ENCODE results near the gene LRRD1. TPM values are rescaled to one million over a fixed set of nuclear protein-coding genes. Genes with fewer than 3 reads are reported as not detected.
"Not testable (repeated sequence)": the region's sequence is repeated elsewhere in the genome, so short reads cannot be mapped to it uniquely, and the experiment has no call there.

Gene LRRD1
- total RNA-seq, 4 donors from 2014 or later, result 0.57 TPM; not detected in 3

DNA sequence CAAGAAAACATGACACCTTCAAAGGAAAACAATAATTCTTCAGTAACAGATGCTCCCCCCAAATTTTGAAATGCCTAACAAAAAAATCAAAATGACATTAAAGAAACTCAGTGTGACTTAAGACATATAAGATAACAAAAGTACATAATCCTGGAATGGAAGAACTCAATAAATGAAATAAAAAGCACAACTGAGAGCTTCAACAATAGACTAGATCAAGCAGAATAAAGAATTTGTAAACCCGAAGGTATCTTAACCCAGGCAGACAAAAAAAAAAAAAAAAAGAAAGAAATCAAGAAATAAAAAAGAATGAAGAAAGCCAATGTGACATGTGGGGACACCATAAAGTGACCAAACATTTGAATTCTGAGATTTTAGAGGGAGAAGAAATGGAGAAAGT is 27.7 kb upstream of the LRRD1 start:
- peaks cover 0 to 64% (median 0%) of the 10 kb centered on the region in 3 donors for H3K36me3 ChIP-seq
- no peak overlapping the region for H3K4me3 ChIP-seq
- no peak overlapping the region for H3K27ac ChIP-seq
- TF ChIP-seq, protein P1, sequence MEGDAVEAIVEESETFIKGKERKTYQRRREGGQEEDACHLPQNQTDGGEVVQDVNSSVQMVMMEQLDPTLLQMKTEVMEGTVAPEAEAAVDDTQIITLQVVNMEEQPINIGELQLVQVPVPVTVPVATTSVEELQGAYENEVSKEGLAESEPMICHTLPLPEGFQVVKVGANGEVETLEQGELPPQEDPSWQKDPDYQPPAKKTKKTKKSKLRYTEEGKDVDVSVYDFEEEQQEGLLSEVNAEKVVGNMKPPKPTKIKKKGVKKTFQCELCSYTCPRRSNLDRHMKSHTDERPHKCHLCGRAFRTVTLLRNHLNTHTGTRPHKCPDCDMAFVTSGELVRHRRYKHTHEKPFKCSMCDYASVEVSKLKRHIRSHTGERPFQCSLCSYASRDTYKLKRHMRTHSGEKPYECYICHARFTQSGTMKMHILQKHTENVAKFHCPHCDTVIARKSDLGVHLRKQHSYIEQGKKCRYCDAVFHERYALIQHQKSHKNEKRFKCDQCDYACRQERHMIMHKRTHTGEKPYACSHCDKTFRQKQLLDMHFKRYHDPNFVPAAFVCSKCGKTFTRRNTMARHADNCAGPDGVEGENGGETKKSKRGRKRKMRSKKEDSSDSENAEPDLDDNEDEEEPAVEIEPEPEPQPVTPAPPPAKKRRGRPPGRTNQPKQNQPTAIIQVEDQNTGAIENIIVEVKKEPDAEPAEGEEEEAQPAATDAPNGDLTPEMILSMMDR (IDR thresholded peaks at IDR 0.05), result no peak
- no peak for TF ChIP-seq POLR2A (IDR thresholded peaks at IDR 0.05)
- no peaks in the 10 kb centered on the region for H3K9me3 ChIP-seq
- H3K4me1 ChIP-seq, result no peaks in the 10 kb centered on the region
- H3K27me3 ChIP-seq, result no peaks in the 10 kb centered on the region
- DNase-seq, result no peak

DNA sequence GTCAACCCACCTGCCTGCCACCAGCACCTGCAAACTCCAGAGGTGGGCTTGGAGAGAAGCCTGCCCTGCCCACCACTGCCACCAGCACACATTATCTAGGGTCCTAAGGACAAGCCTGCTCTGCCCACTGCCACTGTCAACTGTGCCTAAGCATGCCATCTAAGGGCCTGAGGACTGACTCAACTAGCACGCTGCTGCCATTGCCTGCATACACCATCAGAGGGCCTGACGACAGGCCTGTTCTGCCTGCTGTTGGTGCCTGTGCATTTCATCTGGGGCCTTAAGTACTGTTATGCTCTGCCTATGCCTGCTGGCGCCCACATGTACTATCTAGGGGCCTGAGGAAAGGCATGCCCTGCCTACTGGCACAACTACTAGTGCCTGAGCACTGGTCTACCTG is 27.0 kb upstream of the LRRD1 start:
- Histone ChIP-seq H3K36me3 (peaks cover 0 to 62% (median 0%) of the 10 kb centered on the region in 3 donors), H3K27ac (no peak overlapping the region), H3K4me3 (no peak overlapping the region), H3K9me3 (no peaks in the 10 kb centered on the region), H3K4me1 (no peaks in the 10 kb centered on the region), H3K27me3 (no peaks in the 10 kb centered on the region)
- no peak for DNase-seq
- TF ChIP-seq, protein P1 (IDR thresholded peaks at IDR 0.05), result no peak
- TF ChIP-seq POLR2A (IDR thresholded peaks at IDR 0.05), result no peak

DNA sequence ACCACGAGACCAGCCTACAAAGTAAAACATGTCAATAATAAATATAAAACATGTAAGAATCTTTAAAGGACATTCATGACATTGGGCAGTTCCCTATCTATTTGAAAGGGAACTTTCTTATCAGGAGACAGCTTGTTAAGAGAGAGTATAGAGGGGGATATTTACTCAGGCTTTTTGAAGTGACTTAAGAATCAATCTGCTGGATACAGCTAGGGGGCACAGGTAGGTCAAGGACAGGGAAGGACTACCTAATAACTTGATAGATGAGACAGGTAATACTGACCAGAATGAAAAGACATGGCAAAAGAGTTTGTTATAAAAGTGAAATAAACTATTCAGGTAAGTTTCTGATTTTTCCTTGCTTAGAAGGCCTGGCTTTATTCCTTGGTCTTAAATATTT is 21.8 kb upstream of the LRRD1 start:
- no peaks in the 10 kb centered on the region for H3K4me1 ChIP-seq
- TF ChIP-seq, protein P1 (IDR thresholded peaks at IDR 0.05), result no peak
- TF ChIP-seq POLR2A (IDR thresholded peaks at IDR 0.05), result no peak
- H3K27ac ChIP-seq, result no peak overlapping the region
- H3K9me3 ChIP-seq, result no peaks in the 10 kb centered on the region
- no peak overlapping the region for H3K4me3 ChIP-seq
- no peaks in the 10 kb centered on the region for H3K27me3 ChIP-seq
- DNase-seq, result no peak
- peaks cover 0 to 57% (median 0%) of the 10 kb centered on the region in 3 donors for H3K36me3 ChIP-seq

DNA sequence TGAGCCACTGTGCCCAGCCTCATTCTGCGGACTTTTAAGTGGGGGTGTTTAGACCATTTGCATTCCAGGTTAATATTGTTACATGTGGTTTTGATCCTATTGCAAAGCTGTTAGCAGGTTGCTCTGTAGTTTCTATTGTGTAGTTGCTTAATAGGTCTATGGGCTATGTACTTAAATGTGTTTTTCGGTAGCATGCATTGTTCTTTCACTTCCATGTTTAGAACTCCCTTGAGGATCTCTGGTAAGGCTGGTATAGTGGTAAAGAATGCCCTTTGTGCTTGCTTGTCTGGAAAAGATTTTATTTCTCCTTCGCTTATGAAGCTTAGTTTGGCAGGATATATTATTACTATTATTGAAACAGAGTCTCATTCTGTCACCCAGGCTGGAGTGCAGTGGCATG is 13.4 kb upstream of the LRRD1 start:
- Histone ChIP-seq H3K36me3 (peaks cover 0 to 12% (median 0%) of the 10 kb centered on the region in 3 donors), H3K4me1 (no peaks in the 10 kb centered on the region), H3K4me3 (no peak overlapping the region), H3K27ac (no peak overlapping the region), H3K27me3 (no peaks in the 10 kb centered on the region), H3K9me3 (peaks cover 0 to 17% (median 0%) of the 10 kb centered on the region in 4 donors)
- no peak for TF ChIP-seq POLR2A (IDR thresholded peaks at IDR 0.05)
- TF ChIP-seq, protein P1 (IDR thresholded peaks at IDR 0.05), result no peak
- DNase-seq, result no peak

DNA sequence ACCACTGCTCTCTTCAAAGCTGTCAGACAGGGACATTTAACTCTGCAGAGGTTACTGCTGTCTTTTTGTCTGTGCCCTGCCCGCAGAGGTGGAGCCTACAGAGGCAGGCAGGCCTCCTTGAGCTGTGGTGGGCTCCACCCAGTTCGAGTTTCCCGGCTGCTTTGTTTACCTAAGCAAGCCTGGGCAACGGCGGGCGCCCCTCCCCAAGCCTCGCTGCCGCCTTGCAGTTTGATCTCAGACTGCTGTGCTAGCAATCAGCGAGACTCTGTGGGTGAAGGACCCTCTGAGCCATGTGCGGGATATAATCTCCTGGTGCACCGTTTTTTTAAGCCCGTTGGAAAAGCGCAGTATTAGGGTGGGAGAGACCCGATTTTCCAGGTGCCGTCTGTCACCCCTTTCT is 10.3 kb upstream of the LRRD1 start:
- H3K4me3 ChIP-seq, DNase-seq, H3K27me3 ChIP-seq, H3K36me3 ChIP-seq, H3K4me1 ChIP-seq, H3K27ac ChIP-seq: not testable (repeated sequence)
- H3K9me3 ChIP-seq, result peaks cover 0 to 18% (median 0%) of the 10 kb centered on the region in 4 donors

DNA sequence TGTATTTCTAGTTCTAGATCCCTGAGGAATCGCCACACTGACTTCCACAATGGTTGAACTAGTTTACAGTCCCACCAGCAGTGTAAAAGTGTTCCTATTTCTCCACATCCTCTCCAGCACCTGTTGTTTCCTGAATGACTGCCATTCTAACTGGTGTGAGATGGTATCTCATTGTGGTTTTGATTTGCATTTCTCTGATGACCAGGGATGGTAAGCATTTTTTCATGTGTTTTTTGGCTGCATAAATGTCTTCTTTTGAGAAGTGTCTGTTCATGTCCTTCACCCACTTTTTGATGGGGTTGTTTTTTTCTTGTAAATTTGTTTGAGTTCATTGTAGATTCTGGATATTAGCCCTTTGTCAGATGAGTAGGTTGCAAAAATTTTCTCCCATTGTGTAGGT is 5.4 kb upstream of the LRRD1 start:
- H3K9me3 ChIP-seq, result peaks cover 0 to 11% (median 0%) of the 10 kb centered on the region in 4 donors
- DNase-seq, H3K4me1 ChIP-seq, H3K27ac ChIP-seq, H3K4me3 ChIP-seq, H3K36me3 ChIP-seq, H3K27me3 ChIP-seq: not testable (repeated sequence)

DNA sequence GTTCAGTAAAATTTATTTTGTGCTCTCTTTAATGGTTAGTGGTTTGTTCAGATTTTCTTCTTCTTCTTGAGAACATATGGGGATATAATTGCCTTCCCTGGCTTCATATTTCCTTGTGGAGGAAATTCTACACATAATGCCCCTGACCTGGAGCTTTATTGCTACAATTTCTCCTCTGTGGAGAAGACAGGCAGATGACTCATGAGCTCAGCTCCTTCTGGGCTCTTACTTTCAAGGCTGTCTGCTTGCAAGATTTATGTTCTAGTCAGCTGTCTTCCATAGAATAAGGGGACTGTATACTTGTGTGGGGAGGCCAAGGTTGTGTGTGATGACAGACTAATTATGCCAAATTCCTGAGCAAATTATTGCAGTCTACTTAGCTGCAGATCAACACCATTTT is 1.6 kb downstream of the LRRD1 start:
- TF ChIP-seq POLR2A (IDR thresholded peaks at IDR 0.05), result no peak
- TF ChIP-seq, protein P1 (IDR thresholded peaks at IDR 0.05), result no peak
- H3K27ac ChIP-seq, result no peak overlapping the region
- H3K36me3 ChIP-seq, result no peaks in the 10 kb centered on the region
- no peaks in the 10 kb centered on the region for H3K9me3 ChIP-seq
- peaks cover 0 to 2% (median 0%) of the 10 kb centered on the region in 4 donors for H3K4me1 ChIP-seq
- DNase-seq, result no peak
- no peak overlapping the region for H3K4me3 ChIP-seq
- H3K27me3 ChIP-seq, result no peaks in the 10 kb centered on the region

DNA sequence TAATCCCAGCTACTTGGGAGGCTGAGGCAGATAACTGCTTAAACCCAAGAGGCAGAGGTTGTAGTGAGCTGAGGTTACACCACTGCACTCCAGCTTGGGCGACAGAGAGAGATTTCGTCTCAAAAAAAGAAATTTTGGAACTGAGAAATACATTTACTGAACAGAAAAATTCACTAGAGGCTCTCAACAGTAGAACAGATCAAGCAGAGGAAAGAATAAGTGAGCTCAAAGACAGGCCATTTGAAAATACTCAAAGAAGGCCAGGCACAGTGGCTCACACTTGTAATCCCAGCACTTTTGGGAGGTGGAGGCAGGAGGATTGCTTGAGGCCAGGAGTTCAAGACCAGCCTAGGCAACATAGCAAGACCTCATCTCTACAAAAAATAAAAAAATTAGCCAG is 9.4 kb downstream of the LRRD1 start:
- not testable (repeated sequence) for H3K4me3 ChIP-seq, H3K27ac ChIP-seq, H3K27me3 ChIP-seq, H3K36me3 ChIP-seq, H3K9me3 ChIP-seq, DNase-seq, H3K4me1 ChIP-seq

Data from Peyer's patch (tissue), 4 donors.